HEK293 (cell line): ENCODE measurements around the gene TAF9B.
"Not testable (repeated sequence)": the region's sequence is repeated elsewhere in the genome, so short reads cannot be mapped to it uniquely, and the experiment has no call there.

Experiments
- CTCF ChIP-seq: fragments of 450-650 bp; formaldehyde crosslinking; IDR thresholded peaks from 2 replicates; pipeline ENCODE4 v1.5.1; 2016; ENCODE audit warnings: missing biosample characterization, missing genetic modification characterization
- ZFP3 ChIP-seq: fragments of 450-650 bp; formaldehyde crosslinking; IDR thresholded peaks from 2 replicates; pipeline ENCODE4 v1.5.1; 2016; ENCODE audit warnings: low read depth, missing biosample characterization, missing genetic modification characterization

DNA sequence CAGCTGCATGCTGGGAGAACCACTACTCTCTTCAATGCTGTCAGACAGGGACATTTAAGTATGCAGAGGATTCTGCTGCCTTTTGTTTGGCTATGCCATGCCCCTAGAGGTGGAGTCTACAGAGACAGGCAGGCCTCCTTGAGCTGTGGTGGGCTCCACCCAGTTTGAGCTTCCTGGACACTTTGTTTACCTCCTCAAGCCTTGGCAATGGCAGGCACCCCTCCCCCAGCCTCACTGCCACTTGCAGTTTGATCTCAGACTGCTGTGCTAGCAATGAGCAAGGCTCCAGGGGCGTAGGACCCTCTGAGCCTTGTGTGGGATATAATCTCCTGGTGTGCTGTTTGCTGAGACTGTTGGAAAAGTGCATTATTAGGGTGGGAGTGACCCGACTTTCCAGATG lies 17.9 kb upstream of the TAF9B start:
- not testable (repeated sequence) for TF ChIP-seq ZFP3; CTCF (tag by site-specific recombination)
